SK-N-SH treated with all-trans-retinoic acid at 6 μM for 48 hours (cell line): Measurements from ENCODE around the gene TTC28.

Experiments
- ATAC-seq: fragments of 200-7000 bp; cut with Tn5 transposase; 3 replicates; pipeline ENCODE4 v1.9.1; 2020; ENCODE audit warnings: mild to moderate bottlenecking, moderate library complexity
- ARNTL ChIP-seq: fragments of 450-650 bp; formaldehyde crosslinking; IDR thresholded peaks from 2 replicates; pipeline ENCODE4 v1.5.0; 2020; ENCODE audit warnings: low read depth, mild to moderate bottlenecking, moderate library complexity, borderline replicate concordance
- CSRNP3 ChIP-seq: fragments of 250-450 bp; sonication (Bioruptor Pico); IDR thresholded peaks from 2 replicates; pipeline ENCODE4 v1.5.1; 2021; ENCODE audit warnings: mild to moderate bottlenecking, moderate library complexity
- ESRRG ChIP-seq: fragments of 250-450 bp; sonication (Bioruptor Pico); IDR thresholded peaks from 2 replicates; pipeline ENCODE4 v1.6.1; 2021; ENCODE audit warnings: mild to moderate bottlenecking
- GLIS3 ChIP-seq: fragments of 250-450 bp; sonication (Bioruptor Pico); IDR thresholded peaks from 2 replicates; pipeline ENCODE4 v1.5.0; 2020; ENCODE audit warnings: mild to moderate bottlenecking, moderate library complexity
- ISL1 ChIP-seq: fragments of 250-450 bp; sonication (Bioruptor Pico); IDR thresholded peaks from 2 replicates; pipeline ENCODE4 v2.1.2; 2022; ENCODE audit warnings: mild to moderate bottlenecking, moderate library complexity
- PATZ1 ChIP-seq: fragments of 250-450 bp; sonication (Bioruptor Pico); IDR thresholded peaks from 2 replicates; pipeline ENCODE4 v1.8.0; 2020; ENCODE audit warnings: mild to moderate bottlenecking, moderate library complexity, borderline replicate concordance
- PPARA ChIP-seq: fragments of 250-450 bp; sonication (Bioruptor Pico); IDR thresholded peaks from 2 replicates; pipeline ENCODE4 v1.5.0; 2020; ENCODE audit warnings: mild to moderate bottlenecking, borderline replicate concordance
- RARB ChIP-seq: fragments of 250-450 bp; sonication (Bioruptor Pico); IDR thresholded peaks from 2 replicates; pipeline ENCODE4 v1.8.0; 2021; ENCODE audit warnings: mild to moderate bottlenecking, moderate library complexity
- SNAI2 ChIP-seq: fragments of 250-450 bp; sonication (Bioruptor Pico); IDR thresholded peaks from 2 replicates; pipeline ENCODE4 v1.5.0; 2020; ENCODE audit warnings: mild to moderate bottlenecking, moderate library complexity
- TCF4 ChIP-seq: fragments of 250-450 bp; sonication (Bioruptor Pico); IDR thresholded peaks from 2 replicates; pipeline ENCODE4 v1.8.0; 2021; ENCODE audit warnings: mild to moderate bottlenecking, moderate library complexity, borderline replicate concordance
- TOX ChIP-seq: fragments of 250-450 bp; sonication (Bioruptor Pico); IDR thresholded peaks from 2 replicates; pipeline ENCODE4 v1.8.0; 2021; ENCODE audit warnings: mild to moderate bottlenecking, moderate library complexity, borderline replicate concordance
- TSHZ2 ChIP-seq: fragments of 250-450 bp; sonication (Bioruptor Pico); IDR thresholded peaks from 2 replicates; pipeline ENCODE4 v1.5.0; 2020; ENCODE audit warnings: mild to moderate bottlenecking, moderate library complexity
- ZC3H10 ChIP-seq: fragments of 250-450 bp; sonication (Bioruptor Pico); IDR thresholded peaks from 2 replicates; pipeline ENCODE4 v1.5.1; 2021; ENCODE audit warnings: mild to moderate bottlenecking, moderate library complexity
- ZFP3 ChIP-seq: fragments of 250-450 bp; sonication (Bioruptor Pico); IDR thresholded peaks from 2 replicates; pipeline ENCODE4 v1.5.0; 2020; ENCODE audit warnings: mild to moderate bottlenecking, moderate library complexity
- ZFP30 ChIP-seq: fragments of 450-650 bp; formaldehyde crosslinking; IDR thresholded peaks from 2 replicates; pipeline ENCODE4 v1.5.0; 2022; ENCODE audit warnings: mild to moderate bottlenecking, moderate library complexity
- ZNF565 ChIP-seq: fragments of 450-650 bp; formaldehyde crosslinking; conservative IDR thresholded peaks from 2 replicates; pipeline ENCODE4 v1.5.0; 2020; ENCODE audit warnings: low read depth, mild to moderate bottlenecking, moderate library complexity
- ZNF8 ChIP-seq: fragments of 450-650 bp; formaldehyde crosslinking; IDR thresholded peaks from 2 replicates; pipeline ENCODE4 v1.5.0; 2020; ENCODE audit warnings: mild to moderate bottlenecking, moderate library complexity
- TF ChIP-seq, protein P1 (sequence below): fragments of 250-450 bp; sonication (Bioruptor Pico); IDR thresholded peaks from 2 replicates; pipeline ENCODE4 v1.5.1; 2020; ENCODE audit warnings: low read depth, mild to moderate bottlenecking, moderate library complexity
- TF ChIP-seq, protein P2 (sequence below): fragments of 250-450 bp; sonication (Bioruptor Pico); IDR thresholded peaks from 2 replicates; pipeline ENCODE4 v1.8.0; 2021; ENCODE audit warnings: low read depth, mild to moderate bottlenecking, moderate library complexity, borderline replicate concordance

Gene TTC28

DNA sequence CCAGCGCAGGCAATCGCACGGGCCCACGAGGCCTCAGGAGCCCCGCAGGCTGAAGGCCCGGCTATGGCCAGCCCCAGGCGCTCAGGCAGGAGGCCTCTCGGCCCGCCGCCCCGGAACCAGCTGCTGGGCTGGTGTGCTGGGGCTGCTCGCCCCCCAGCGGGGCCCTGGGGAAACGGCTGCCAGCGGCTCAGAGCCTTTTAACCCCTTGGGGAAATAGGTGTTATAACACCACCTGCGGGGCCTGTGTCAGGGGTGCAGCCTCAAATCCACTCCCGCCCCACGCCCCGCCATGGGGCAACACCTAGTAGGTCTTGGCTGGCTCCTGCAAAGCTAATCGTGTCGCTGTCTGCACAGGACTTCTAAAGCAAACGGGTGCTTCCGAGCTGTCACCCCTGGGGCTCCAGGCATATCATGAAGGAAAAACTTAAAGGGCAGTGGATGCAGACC lies 237.4 kb downstream of the TTC28 start (continued):
- TF ChIP-seq TSHZ2 (CRISPR knock-in tag) (0 out of 2 replicates have a peak, but pooled peaks have one; percentile 38), PPARA (CRISPR knock-in tag) (no peak), RARB (CRISPR knock-in tag) (no peak), ZFP3 (CRISPR knock-in tag) (no peak)

DNA sequence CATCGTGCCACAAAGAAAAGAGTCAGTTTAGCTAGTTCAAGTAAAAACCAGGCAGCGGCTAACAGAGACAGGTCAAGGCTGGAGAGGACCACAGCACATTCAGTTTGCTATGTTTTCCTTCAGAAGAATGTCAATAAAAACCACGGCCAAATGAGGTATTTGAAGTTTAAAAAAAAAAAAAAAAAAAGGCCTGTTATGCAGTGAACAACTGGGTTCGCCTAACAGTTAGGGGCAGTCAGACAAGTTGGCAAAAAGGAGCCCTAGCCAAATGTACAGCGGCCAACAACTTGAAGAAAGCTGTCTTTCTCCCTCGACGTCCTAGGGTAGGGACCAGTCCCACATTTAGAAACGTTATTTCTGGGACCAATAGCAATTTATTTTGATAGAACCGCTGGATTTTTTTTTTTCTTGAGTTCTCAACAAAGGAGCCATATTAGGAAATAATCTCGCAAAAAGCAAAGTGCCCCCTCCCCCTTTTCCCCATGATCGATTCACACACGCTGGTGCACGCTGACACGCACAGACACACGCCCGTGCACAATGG lies 237.8 kb downstream of the TTC28 start:
- TF ChIP-seq ZFP30 (CRISPR knock-in tag) (no peak), TOX (CRISPR knock-in tag) (no peak), ZFP3 (CRISPR knock-in tag) (no peak), GLIS3 (CRISPR knock-in tag) (no peak), ZC3H10 (CRISPR knock-in tag) (no peak), ARNTL (CRISPR knock-in tag) (no peak), TCF4 (no peak), ZNF8 (no peak), CSRNP3 (CRISPR knock-in tag) (no peak), RARB (CRISPR knock-in tag) (no peak), ZNF565 (no peak), TSHZ2 (CRISPR knock-in tag) (no peak), ISL1 (CRISPR knock-in tag) (no peak), PATZ1 (CRISPR knock-in tag) (no peak), ESRRG (CRISPR knock-in tag) (no peak), PPARA (CRISPR knock-in tag) (no peak), SNAI2 (CRISPR knock-in tag) (no peak)
- TF ChIP-seq, protein P1, sequence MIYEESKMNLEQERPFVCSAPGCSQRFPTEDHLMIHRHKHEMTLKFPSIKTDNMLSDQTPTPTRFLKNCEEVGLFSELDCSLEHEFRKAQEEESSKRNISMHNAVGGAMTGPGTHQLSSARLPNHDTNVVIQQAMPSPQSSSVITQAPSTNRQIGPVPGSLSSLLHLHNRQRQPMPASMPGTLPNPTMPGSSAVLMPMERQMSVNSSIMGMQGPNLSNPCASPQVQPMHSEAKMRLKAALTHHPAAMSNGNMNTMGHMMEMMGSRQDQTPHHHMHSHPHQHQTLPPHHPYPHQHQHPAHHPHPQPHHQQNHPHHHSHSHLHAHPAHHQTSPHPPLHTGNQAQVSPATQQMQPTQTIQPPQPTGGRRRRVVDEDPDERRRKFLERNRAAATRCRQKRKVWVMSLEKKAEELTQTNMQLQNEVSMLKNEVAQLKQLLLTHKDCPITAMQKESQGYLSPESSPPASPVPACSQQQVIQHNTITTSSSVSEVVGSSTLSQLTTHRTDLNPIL (CRISPR knock-in tag), result no peak
- TF ChIP-seq, protein P2, sequence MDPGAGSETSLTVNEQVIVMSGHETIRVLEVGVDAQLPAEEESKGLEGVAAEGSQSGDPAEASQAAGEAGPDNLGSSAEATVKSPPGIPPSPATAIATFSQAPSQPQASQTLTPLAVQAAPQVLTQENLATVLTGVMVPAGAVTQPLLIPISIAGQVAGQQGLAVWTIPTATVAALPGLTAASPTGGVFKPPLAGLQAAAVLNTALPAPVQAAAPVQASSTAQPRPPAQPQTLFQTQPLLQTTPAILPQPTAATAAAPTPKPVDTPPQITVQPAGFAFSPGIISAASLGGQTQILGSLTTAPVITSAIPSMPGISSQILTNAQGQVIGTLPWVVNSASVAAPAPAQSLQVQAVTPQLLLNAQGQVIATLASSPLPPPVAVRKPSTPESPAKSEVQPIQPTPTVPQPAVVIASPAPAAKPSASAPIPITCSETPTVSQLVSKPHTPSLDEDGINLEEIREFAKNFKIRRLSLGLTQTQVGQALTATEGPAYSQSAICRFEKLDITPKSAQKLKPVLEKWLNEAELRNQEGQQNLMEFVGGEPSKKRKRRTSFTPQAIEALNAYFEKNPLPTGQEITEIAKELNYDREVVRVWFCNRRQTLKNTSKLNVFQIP, result no peak
- ATAC-seq, result no peak
